GM12878 (cell line): Measurements from ENCODE around the gene SGMS1. TPM values are rescaled to one million over a fixed set of nuclear protein-coding genes. Genes with fewer than 3 reads are reported as not detected.

ENCODE experiments used
- ATAC-seq: fragments of 200-7000 bp; cut with Tn5 transposase; 3 replicates; pipeline ENCODE4 v1.9.1; 2020; ENCODE audit warnings: mild to moderate bottlenecking, moderate library complexity
- BruUV-seq: library from RNA; stranded (reverse); fragments of 400-500 nt; replicated peaks from 2 replicates; lab custom pipeline; 2021; lab: Mats Ljungman, UMichigan
- CTCF ChIA-PET: fragments of 300-600 bp; sonication (Branson Sonifier 250); formaldehyde crosslinking; extraction: SDS; loops from one replicate; lab custom pipeline; 2021; ENCODE audit warnings: inconsistent platforms; lab: Yijun Ruan, JAX
- POLR2A ChIA-PET: fragments of 350-600 bp; formaldehyde crosslinking; extraction: SDS; loops from one replicate; lab custom pipeline; 2021; ENCODE audit warnings: inconsistent platforms; lab: Charles Lee
- RAD21 ChIA-PET: fragments of 300-600 bp; sonication (Branson Sonifier 250); formaldehyde crosslinking; loops from one replicate; lab custom pipeline; 2023; ENCODE audit warnings: antibody characterized with exemption; ENCODE audit not compliant: unreplicated experiment; lab: Charles Lee
- SMC1A ChIA-PET: fragments of 300-600 bp; sonication (Branson Sonifier 250); formaldehyde crosslinking; loops from one replicate; lab custom pipeline; 2023; ENCODE audit not compliant: unreplicated experiment, uncharacterized antibody; lab: Charles Lee
- DNase-seq: peaks from one replicate; pipeline ENCODE4 v3.0.0-alpha.2; 2011; ENCODE audit warnings: low read depth, low spot score
- FAIRE-seq: peaks from 3 replicates; lab custom pipeline; 2011; peaks lifted over from hg19 to GRCh38; lab: Jason Lieb, UNC
- H2AFZ ChIP-seq: 2 replicates; pipeline ENCODE4 v1.6.0; 2011; ENCODE audit warnings: low read depth, low read length, control low read depth; ENCODE audit not compliant: control insufficient read depth
- H3K27ac ChIP-seq: 2 replicates; pipeline ENCODE4 v1.5.1; 2011; ENCODE audit warnings: control low read depth; ENCODE audit not compliant: control insufficient read depth, insufficient read depth
- H3K27me3 ChIP-seq, 2 experiments: replicated peaks in 1 of 2; 2 replicates each; pipeline versions ENCODE4 v1.6.0 to v1.6.1; 2011; ENCODE audit warnings: low read length in 1 of 2; ENCODE audit not compliant: control insufficient read depth in 2 of 2, insufficient read depth in 2 of 2
- H3K36me3 ChIP-seq, 2 experiments: 2 replicates each; pipeline ENCODE4 v1.5.1; 2011; ENCODE audit warnings: low read length in 1 of 2; ENCODE audit not compliant: control insufficient read depth in 2 of 2, insufficient read depth in 2 of 2
- H3K4me1 ChIP-seq: 2 replicates; pipeline ENCODE4 v1.6.1; 2011; ENCODE audit warnings: mild to moderate bottlenecking, low read length, moderate library complexity, mixed read lengths; ENCODE audit not compliant: control insufficient read depth, insufficient read depth
- H3K4me2 ChIP-seq: 2 replicates; pipeline ENCODE4 v1.6.0; 2011; ENCODE audit warnings: control low read depth; ENCODE audit not compliant: control insufficient read depth, insufficient read depth
- H3K4me3 ChIP-seq: fragments of 200-600 bp; sonication (generic); 2 replicates; pipeline ENCODE4 v1.5.1; 2016
- H3K79me2 ChIP-seq: 2 replicates; pipeline ENCODE4 v1.6.0; 2011; ENCODE audit warnings: low read length; ENCODE audit not compliant: control insufficient read depth, insufficient read depth
- H3K9ac ChIP-seq: 2 replicates; pipeline ENCODE4 v1.8.0; 2011; ENCODE audit warnings: low read length, control low read depth, mixed read lengths; ENCODE audit not compliant: control insufficient read depth, insufficient read depth
- H3K9me3 ChIP-seq: replicated peaks from 3 replicates; pipeline ENCODE4 v1.5.1; 2011; ENCODE audit warnings: mild to moderate bottlenecking, low read length; ENCODE audit not compliant: control insufficient read depth, insufficient read depth
- H4K20me1 ChIP-seq: 2 replicates; pipeline ENCODE4 v1.6.0; 2011; ENCODE audit not compliant: control insufficient read depth, insufficient read depth
- SREBF1 ChIP-seq: IDR thresholded peaks from 2 replicates; pipeline ENCODE4 v1.6.1; 2012; ENCODE audit warnings: mild to moderate bottlenecking, low read length
- WGBS: methylation state at CpG from one replicate; pipeline ENCODE4 v1.1.6; 2016; ENCODE audit warnings: low lambda C conversion rate; ENCODE audit not compliant: insufficient replicate concordance, insufficient coverage; ENCODE audit errors: missing lambda C conversion rate; 5-methylcytosine and 5-hydroxymethylcytosine counted together
- in situ Hi-C: fragments of 300-500 bp; cut with MboI; formaldehyde crosslinking; loops from 9 replicates; pipeline ENCODE4 v1.14.3; 2018; ENCODE audit warnings: mixed read lengths
- intact Hi-C: fragments of 100-400 bp; cut with micrococcal nuclease; formaldehyde crosslinking; loops from one replicate; pipeline ENCODE4 v1.14.2; 2022; ENCODE audit not compliant: unreplicated experiment
- polyA plus RNA-seq, 11 experiments: library from polyadenylated mRNA; depleted of rRNA in 4 of 11; unstranded in 6 of 11; stranded (reverse) in 5 of 11; fragments of >200 nt; fragmentation: Nextera tagmentation in 4 of 11; fragmentation: Illumina TruSeq in 1 of 11; extraction: Ambion mirVana in 4 of 11; extraction: Trizol in 1 of 11; gene quantifications; 1 replicate in 1 of 11; 2 replicates in 10 of 11; pipeline versions ENCODE4 v1.2.1 to v1.2.3, GENCODE V29; 2011 to 2016; ENCODE audit warnings: inconsistent platforms in 2 of 11, missing spikeins in 2 of 11, low read depth in 1 of 11
- total RNA-seq, 4 experiments: library from RNA; depleted of rRNA in 3 of 4; stranded (reverse); fragments of >200 nt in 3 of 4; fragmentation: Illumina TruSeq in 1 of 4; extraction: Trizol in 1 of 4; gene quantifications; 2 replicates each; pipeline versions ENCODE4 v1.2.1 to v1.2.3, GENCODE V29; 2013 to 2021
- TF ChIP-seq, protein P1 (sequence below): fragments of 450-650 bp; formaldehyde crosslinking; IDR thresholded peaks from 2 replicates; pipeline ENCODE4 v1.5.0; 2022; ENCODE audit warnings: mild to moderate bottlenecking, missing genetic modification characterization
- TF ChIP-seq, protein P2 (sequence below): IDR thresholded peaks from 2 replicates; pipeline ENCODE4 v1.6.1; 2011; ENCODE audit warnings: borderline replicate concordance, low read depth, mild to moderate bottlenecking, moderate library complexity, low read length; ENCODE audit not compliant: insufficient read depth, poor library complexity, severe bottlenecking

Gene SGMS1
- total and polyA plus RNA-seq, 10 of the 15 experiments (the other 5 are each of a cell fraction or from before 2014, with no cell fraction given): 1.4 to 14.5 (median 4.9) TPM

GRCh38 chr10:50557130-50557682 is 66.5 kb downstream of the SGMS1 start (continued):
- TF ChIP-seq, protein P1, sequence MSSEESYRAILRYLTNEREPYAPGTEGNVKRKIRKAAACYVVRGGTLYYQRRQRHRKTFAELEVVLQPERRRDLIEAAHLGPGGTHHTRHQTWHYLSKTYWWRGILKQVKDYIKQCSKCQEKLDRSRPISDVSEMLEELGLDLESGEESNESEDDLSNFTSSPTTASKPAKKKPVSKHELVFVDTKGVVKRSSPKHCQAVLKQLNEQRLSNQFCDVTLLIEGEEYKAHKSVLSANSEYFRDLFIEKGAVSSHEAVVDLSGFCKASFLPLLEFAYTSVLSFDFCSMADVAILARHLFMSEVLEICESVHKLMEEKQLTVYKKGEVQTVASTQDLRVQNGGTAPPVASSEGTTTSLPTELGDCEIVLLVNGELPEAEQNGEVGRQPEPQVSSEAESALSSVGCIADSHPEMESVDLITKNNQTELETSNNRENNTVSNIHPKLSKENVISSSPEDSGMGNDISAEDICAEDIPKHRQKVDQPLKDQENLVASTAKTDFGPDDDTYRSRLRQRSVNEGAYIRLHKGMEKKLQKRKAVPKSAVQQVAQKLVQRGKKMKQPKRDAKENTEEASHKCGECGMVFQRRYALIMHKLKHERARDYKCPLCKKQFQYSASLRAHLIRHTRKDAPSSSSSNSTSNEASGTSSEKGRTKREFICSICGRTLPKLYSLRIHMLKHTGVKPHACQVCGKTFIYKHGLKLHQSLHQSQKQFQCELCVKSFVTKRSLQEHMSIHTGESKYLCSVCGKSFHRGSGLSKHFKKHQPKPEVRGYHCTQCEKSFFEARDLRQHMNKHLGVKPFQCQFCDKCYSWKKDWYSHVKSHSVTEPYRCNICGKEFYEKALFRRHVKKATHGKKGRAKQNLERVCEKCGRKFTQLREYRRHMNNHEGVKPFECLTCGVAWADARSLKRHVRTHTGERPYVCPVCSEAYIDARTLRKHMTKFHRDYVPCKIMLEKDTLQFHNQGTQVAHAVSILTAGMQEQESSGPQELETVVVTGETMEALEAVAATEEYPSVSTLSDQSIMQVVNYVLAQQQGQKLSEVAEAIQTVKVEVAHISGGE (CRISPR knock-in tag): no peak
- TF ChIP-seq SREBF1: no peak

DNA sequence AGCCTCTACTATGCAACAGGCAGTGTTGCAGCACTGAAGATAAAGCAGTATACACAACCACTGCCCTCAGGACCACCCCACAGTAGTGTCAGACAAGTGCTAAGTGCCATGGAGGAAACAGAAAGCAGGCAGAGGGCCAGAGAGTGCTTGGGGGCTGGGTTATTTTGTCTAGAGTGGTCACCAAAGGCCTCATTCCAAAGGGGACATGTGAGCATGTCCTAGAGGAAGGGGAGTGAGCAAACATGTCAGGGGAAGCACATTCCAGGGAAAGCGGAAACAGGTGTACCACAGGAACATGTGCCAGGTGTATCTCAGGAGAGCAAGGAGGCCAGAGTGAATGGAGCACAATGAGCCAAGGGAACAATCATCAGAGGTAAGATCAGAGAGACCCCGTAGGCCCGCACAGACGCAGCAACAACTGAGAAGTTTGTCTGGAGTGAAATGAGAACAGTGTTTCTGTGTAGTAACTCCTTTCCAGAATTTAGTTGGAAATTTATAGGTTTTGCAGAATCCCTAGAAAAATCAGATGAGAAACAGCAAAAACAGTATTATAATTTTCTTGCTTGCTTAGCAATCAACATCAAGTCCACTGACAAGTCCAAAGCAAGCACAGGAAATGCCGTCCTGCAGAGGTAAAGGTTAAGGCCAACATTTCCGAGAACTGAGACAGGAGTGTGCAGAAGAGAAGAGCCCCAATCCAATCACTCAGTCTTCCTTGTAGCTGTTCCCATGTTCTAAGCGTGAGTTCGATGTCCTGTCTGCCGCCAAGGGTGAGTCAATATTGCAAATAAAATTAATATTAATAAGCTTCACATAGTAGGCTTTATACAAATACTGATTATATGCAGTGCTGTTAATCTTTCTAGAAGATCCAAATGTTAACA is 67.3 kb downstream of the SGMS1 start:
- CTCF ChIA-PET: interaction anchor here (0.6 to 1.8 kb wide), 10 partner anchors 18 to 296 kb away, joined by 3 to 8 read pairs (median 4); no protein-coding TSS in a partner anchor
- DNase-seq (no peak), FAIRE-seq (no peak), ATAC-seq (no peak)
- RAD21 ChIA-PET: interaction anchor here (0.6 to 1.6 kb wide), 5 partner anchors 13 to 265 kb away, joined by 3 to 6 read pairs (median 4); no protein-coding TSS in a partner anchor
- TF ChIP-seq, protein P2, sequence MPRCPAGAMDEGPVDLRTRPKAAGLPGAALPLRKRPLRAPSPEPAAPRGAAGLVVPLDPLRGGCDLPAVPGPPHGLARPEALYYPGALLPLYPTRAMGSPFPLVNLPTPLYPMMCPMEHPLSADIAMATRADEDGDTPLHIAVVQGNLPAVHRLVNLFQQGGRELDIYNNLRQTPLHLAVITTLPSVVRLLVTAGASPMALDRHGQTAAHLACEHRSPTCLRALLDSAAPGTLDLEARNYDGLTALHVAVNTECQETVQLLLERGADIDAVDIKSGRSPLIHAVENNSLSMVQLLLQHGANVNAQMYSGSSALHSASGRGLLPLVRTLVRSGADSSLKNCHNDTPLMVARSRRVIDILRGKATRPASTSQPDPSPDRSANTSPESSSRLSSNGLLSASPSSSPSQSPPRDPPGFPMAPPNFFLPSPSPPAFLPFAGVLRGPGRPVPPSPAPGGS: no peak
- Histone ChIP-seq H3K4me1 (no peaks in the 10 kb centered on the region), H3K36me3 (no peaks in the 10 kb centered on the region), H3K27me3 (no peaks in the 10 kb centered on the region), H4K20me1 (no peaks in the 10 kb centered on the region), H3K9me3 (no peaks in the 10 kb centered on the region), H2AFZ (no peak overlapping the region), H3K4me3 (no peak overlapping the region), H3K79me2 (no peaks in the 10 kb centered on the region), H3K9ac (no peak overlapping the region), H3K27ac (no peak overlapping the region), H3K4me2 (no peak overlapping the region)
- in situ Hi-C loops (no loop called here), intact Hi-C loops (loop anchor here (5.0 kb wide), 1 partner anchor 46 kb away; no protein-coding TSS in a partner anchor)
- POLR2A ChIA-PET: no interaction called here
- WGBS: over 99% methylated on average over 9 of the region's 9 CpGs
- SMC1A ChIA-PET: interaction anchor here (0.8 to 2.3 kb wide), 15 partner anchors 11 to 139 kb away, joined by 3 to 11 read pairs (median 3); no protein-coding TSS in a partner anchor
- no TSS peak for BruUV-seq
